DND-41 (cell line): Measurements from ENCODE around the gene FBXW2.

ENCODE experiments used
- EZH2 ChIP-seq: IDR thresholded peaks from 3 replicates; pipeline ENCODE4 v1.6.1; 2012; ENCODE audit warnings: borderline replicate concordance, low read depth, mild to moderate bottlenecking, moderate library complexity, low read length, inconsistent platforms; ENCODE audit not compliant: severe bottlenecking
- TF ChIP-seq, protein P1 (sequence below): IDR thresholded peaks from 2 replicates; pipeline ENCODE4 v1.5.1; 2012; ENCODE audit warnings: borderline replicate concordance, low read length, moderate library complexity, mild to moderate bottlenecking; ENCODE audit not compliant: poor library complexity, severe bottlenecking; ENCODE audit errors: extremely low read depth

DNA sequence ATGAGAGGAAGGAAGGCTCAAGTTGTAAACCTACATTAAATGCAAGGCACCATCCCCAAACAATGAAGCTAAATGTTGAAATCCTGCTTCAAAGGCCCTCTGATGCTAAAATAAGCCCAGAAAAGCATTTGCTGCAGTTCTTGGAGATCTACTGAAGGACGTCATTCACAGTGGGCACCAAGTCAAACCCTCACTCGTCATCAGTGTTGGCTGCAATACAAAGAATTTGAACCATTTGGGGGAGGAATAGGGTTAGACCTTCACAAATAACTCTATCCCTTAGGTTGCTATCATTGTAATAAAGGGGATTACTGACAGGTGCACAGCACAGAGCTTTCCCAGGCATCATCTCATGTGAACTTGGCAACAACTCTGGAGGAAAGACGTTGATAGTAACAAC is 69.7 kb downstream of the FBXW2 start:
- TF ChIP-seq, protein P1, sequence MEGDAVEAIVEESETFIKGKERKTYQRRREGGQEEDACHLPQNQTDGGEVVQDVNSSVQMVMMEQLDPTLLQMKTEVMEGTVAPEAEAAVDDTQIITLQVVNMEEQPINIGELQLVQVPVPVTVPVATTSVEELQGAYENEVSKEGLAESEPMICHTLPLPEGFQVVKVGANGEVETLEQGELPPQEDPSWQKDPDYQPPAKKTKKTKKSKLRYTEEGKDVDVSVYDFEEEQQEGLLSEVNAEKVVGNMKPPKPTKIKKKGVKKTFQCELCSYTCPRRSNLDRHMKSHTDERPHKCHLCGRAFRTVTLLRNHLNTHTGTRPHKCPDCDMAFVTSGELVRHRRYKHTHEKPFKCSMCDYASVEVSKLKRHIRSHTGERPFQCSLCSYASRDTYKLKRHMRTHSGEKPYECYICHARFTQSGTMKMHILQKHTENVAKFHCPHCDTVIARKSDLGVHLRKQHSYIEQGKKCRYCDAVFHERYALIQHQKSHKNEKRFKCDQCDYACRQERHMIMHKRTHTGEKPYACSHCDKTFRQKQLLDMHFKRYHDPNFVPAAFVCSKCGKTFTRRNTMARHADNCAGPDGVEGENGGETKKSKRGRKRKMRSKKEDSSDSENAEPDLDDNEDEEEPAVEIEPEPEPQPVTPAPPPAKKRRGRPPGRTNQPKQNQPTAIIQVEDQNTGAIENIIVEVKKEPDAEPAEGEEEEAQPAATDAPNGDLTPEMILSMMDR, result no peak
- TF ChIP-seq EZH2, result no peak
